ENCODE results near the gene NRIP1. TPM values are rescaled to one million over a fixed set of nuclear protein-coding genes. Genes with fewer than 3 reads are reported as not detected.

NRIP1 gene
- total and polyA plus RNA-seq, 2 donors (not counting 3 experiments of a cell fraction or from before 2014, with no cell fraction given): 2.8 to 24.0 TPM

DNA sequence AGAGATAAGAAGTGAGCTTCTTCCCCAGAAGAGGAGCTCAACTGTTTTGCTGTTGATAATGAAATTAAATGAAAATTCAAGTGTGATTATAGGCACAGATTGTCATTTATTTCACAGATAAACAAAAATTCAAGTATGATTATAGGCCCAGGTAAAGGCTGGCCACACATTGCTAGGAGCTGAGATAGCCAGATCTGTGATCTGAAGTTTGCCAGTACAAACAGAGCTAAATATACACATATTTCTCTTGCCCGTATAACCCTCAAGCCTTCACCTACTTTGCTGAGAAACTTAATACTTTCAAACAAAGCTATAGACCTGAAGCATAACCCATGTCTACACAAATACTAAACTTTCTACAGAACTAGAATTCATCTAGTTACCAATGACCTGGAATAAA is 31.3 kb upstream of the NRIP1 start:
- Histone ChIP-seq H4K20me1 (replicated peaks; ENCODE audit: control insufficient read depth, extremely low read depth, insufficient read depth, low read length) (no peaks in the 10 kb centered on the region), H3K4me3 (replicated peaks in 1 of 3; ENCODE audit: insufficient read depth in 1 of 3, low read depth in 1 of 3, low read length in 3 of 3) (no peak overlapping the region), H3K36me3 (ENCODE audit: control insufficient read depth in 2 of 2, extremely low read depth in 1 of 2, insufficient read depth in 2 of 2, low read length in 2 of 2) (no peaks in the 10 kb centered on the region), H3K79me2 (ENCODE audit: control insufficient read depth, insufficient read depth, low read length) (no peaks in the 10 kb centered on the region), H3K9me1 (replicated peaks; ENCODE audit: control insufficient read depth, extremely low read depth, insufficient read depth, low read length) (no peaks in the 10 kb centered on the region), H3K4me1 (ENCODE audit: control insufficient read depth, extremely low read depth, insufficient read depth, low read length) (no peaks in the 10 kb centered on the region), H2AFZ (ENCODE audit: low read depth, low read length) (no peak overlapping the region), H3K27me3 (ENCODE audit: control insufficient read depth in 2 of 2, insufficient read depth in 2 of 2, low read length in 2 of 2) (no peaks in the 10 kb centered on the region), H3K9me3 (replicated peaks; ENCODE audit: control insufficient read depth, insufficient read depth, low read length) (no peaks in the 10 kb centered on the region), H3K4me2 (ENCODE audit: insufficient read depth, low read length) (no peak overlapping the region), H3K9ac (replicated peaks; ENCODE audit: extremely low read depth, insufficient read depth, low read length) (no peak overlapping the region), H3K27ac (ENCODE audit: insufficient read depth, low read depth, low read length) (no peak overlapping the region)
- ChIA-PET POLR2A (no interaction called here), CTCF (interaction anchor here (1.8 to 1.9 kb wide), 2 partner anchors 9 to 15 kb away, joined by 5 to 6 read pairs; no protein-coding TSS in a partner anchor)
- dilution Hi-C loops (cut with MboI; ENCODE audit: extremely low pct_ligation_motif_present, low sequenced_read_pairs): no loop called here
- FAIRE-seq (no peak), DNase-seq (ENCODE audit: low read depth, low spot score) (no peak)
- no TSS peak for BruUV-seq (replicated peaks)
- intact Hi-C loops (cut with micrococcal nuclease): no loop called here
- TF ChIP-seq FOS (IDR thresholded peaks at IDR 0.05; ENCODE audit: borderline replicate concordance, insufficient read depth, low read length) (no peak), MYC (IDR thresholded peaks at IDR 0.05; ENCODE audit: low read depth, low read length) (no peak), GATA2 (IDR thresholded peaks at IDR 0.05; ENCODE audit: insufficient read depth, insufficient read length, low read depth, low read length) (no peak), JUN (IDR thresholded peaks at IDR 0.05; ENCODE audit: borderline replicate concordance, insufficient read depth, insufficient read length, low read depth) (no peak), POLR2A (IDR thresholded peaks at IDR 0.05; ENCODE audit: low read depth, low read length) (no peak), EZH2 (IDR thresholded peaks at IDR 0.05; ENCODE audit: borderline replicate concordance, low read depth, low read length, severe bottlenecking) (no peak)

DNA sequence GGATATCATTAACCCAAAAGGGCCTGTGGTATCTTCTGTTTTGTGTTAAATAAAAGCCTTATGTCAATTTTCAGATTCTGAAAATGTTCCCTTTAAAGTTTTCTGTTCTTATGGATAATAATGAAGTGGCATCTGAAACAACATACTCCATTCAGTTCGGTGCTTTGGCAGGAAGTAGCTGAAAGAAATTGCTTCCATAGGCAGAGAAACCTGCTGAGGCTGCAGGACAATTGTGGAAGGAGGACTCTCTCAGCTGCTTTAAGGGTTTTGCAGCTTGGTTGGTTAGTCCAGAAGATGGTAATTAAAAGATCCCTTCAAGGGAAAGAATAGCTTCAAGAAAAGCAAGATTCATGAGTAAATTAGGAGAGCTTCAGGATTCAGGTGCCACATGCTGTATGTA is 30.5 kb upstream of the NRIP1 start:
- CTCF ChIA-PET: interaction anchor here (1.8 to 1.9 kb wide), 2 partner anchors 9 to 14 kb away, joined by 5 to 6 read pairs; no protein-coding TSS in a partner anchor
- Histone ChIP-seq H3K4me1 (ENCODE audit: control insufficient read depth, extremely low read depth, insufficient read depth, low read length) (no peaks in the 10 kb centered on the region), H3K9me1 (replicated peaks; ENCODE audit: control insufficient read depth, extremely low read depth, insufficient read depth, low read length) (no peaks in the 10 kb centered on the region), H3K9me3 (replicated peaks; ENCODE audit: control insufficient read depth, insufficient read depth, low read length) (no peaks in the 10 kb centered on the region), H3K27me3 (ENCODE audit: control insufficient read depth in 2 of 2, insufficient read depth in 2 of 2, low read length in 2 of 2) (no peaks in the 10 kb centered on the region), H3K79me2 (ENCODE audit: control insufficient read depth, insufficient read depth, low read length) (no peaks in the 10 kb centered on the region), H3K4me2 (ENCODE audit: insufficient read depth, low read length) (no peak overlapping the region), H2AFZ (ENCODE audit: low read depth, low read length) (no peak overlapping the region), H4K20me1 (replicated peaks; ENCODE audit: control insufficient read depth, extremely low read depth, insufficient read depth, low read length) (no peaks in the 10 kb centered on the region), H3K27ac (ENCODE audit: insufficient read depth, low read depth, low read length) (no peak overlapping the region), H3K9ac (replicated peaks; ENCODE audit: extremely low read depth, insufficient read depth, low read length) (no peak overlapping the region), H3K36me3 (ENCODE audit: control insufficient read depth in 2 of 2, extremely low read depth in 1 of 2, insufficient read depth in 2 of 2, low read length in 2 of 2) (no peaks in the 10 kb centered on the region), H3K4me3 (replicated peaks in 1 of 3; ENCODE audit: insufficient read depth in 1 of 3, low read depth in 1 of 3, low read length in 3 of 3) (no peak overlapping the region)
- dilution Hi-C loops (cut with MboI; ENCODE audit: extremely low pct_ligation_motif_present, low sequenced_read_pairs): no loop called here
- DNase-seq (ENCODE audit: low read depth, low spot score): no peak
- no peak for TF ChIP-seq EZH2 (IDR thresholded peaks at IDR 0.05; ENCODE audit: borderline replicate concordance, low read depth, low read length, severe bottlenecking)
- no peak for TF ChIP-seq POLR2A (IDR thresholded peaks at IDR 0.05; ENCODE audit: low read depth, low read length)
- TF ChIP-seq, protein P1, sequence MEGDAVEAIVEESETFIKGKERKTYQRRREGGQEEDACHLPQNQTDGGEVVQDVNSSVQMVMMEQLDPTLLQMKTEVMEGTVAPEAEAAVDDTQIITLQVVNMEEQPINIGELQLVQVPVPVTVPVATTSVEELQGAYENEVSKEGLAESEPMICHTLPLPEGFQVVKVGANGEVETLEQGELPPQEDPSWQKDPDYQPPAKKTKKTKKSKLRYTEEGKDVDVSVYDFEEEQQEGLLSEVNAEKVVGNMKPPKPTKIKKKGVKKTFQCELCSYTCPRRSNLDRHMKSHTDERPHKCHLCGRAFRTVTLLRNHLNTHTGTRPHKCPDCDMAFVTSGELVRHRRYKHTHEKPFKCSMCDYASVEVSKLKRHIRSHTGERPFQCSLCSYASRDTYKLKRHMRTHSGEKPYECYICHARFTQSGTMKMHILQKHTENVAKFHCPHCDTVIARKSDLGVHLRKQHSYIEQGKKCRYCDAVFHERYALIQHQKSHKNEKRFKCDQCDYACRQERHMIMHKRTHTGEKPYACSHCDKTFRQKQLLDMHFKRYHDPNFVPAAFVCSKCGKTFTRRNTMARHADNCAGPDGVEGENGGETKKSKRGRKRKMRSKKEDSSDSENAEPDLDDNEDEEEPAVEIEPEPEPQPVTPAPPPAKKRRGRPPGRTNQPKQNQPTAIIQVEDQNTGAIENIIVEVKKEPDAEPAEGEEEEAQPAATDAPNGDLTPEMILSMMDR (IDR thresholded peaks at IDR 0.05; ENCODE audit: extremely low read depth in 1 of 2, insufficient read depth in 1 of 2, low read depth in 1 of 2, low read length in 2 of 2): no peak
- TF ChIP-seq MYC (IDR thresholded peaks at IDR 0.05; ENCODE audit: low read depth, low read length): no peak
- no peak for TF ChIP-seq POLR2AphosphoS5 (IDR thresholded peaks at IDR 0.05; ENCODE audit: insufficient read depth, low read depth, low read length)
- TF ChIP-seq FOS (IDR thresholded peaks at IDR 0.05; ENCODE audit: borderline replicate concordance, insufficient read depth, low read length): no peak
- no peak for TF ChIP-seq JUN (IDR thresholded peaks at IDR 0.05; ENCODE audit: borderline replicate concordance, insufficient read depth, insufficient read length, low read depth)
- TF ChIP-seq, protein P2, sequence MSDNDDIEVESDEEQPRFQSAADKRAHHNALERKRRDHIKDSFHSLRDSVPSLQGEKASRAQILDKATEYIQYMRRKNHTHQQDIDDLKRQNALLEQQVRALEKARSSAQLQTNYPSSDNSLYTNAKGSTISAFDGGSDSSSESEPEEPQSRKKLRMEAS (IDR thresholded peaks at IDR 0.05; ENCODE audit: insufficient read depth, insufficient read length): no peak
- TF ChIP-seq GATA2 (IDR thresholded peaks at IDR 0.05; ENCODE audit: insufficient read depth, insufficient read length, low read depth, low read length): no peak
- POLR2A ChIA-PET: no interaction called here
- no peak for FAIRE-seq
- BruUV-seq (replicated peaks): no TSS peak
- intact Hi-C loops (cut with micrococcal nuclease): no loop called here

Data from endothelial cell of umbilical vein (primary cell).